ENCODE data around the gene SPNS2. TPM values are rescaled to one million over a fixed set of nuclear protein-coding genes. Genes with fewer than 3 reads are reported as not detected.

SPNS2 gene
- total and polyA plus RNA-seq, 10 of the 15 experiments (the other 5 are each of a cell fraction or from before 2014, with no cell fraction given), result 0.04 to 1.1 (median 0.23) TPM; not detected in 2

DNA sequence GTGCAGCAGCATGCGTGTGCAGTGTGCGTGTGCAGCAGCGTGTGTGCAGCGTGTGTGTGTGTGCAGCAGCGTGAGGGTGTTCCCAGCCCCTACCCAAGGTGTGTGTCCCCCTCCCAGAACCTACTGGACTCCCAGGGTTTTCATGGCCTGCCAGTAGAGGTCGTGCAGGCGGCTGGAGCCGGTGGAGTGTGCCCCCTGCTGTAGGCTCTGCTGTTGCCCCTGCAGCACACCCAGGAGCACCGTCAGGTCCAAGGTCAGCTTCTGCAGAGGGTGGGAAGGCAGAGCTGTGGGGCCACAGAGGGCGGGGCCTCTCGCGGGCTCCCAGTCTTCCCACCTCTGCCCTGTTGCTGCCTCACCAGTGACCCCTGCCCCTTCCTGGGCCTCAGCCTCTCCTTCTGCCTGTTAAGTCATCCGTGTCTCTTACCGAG is 41.6 kb downstream of the SPNS2 start:
- 68% methylated on average over 14 of the region's 14 CpGs for WGBS (ENCODE audit: insufficient coverage, insufficient replicate concordance, low lambda C conversion rate, missing lambda C conversion rate)
- DNase-seq (ENCODE audit: low read depth, low spot score) (no peak), FAIRE-seq (no peak), ATAC-seq (no peak)
- H3K9ac ChIP-seq (ENCODE audit: control insufficient read depth, insufficient read depth, low read length), result no peak overlapping the region
- POLR2A ChIA-PET, result no interaction called here
- TF ChIP-seq SMARCA5 (IDR thresholded peaks at IDR 0.05), result no peak
- TF ChIP-seq, protein P1, sequence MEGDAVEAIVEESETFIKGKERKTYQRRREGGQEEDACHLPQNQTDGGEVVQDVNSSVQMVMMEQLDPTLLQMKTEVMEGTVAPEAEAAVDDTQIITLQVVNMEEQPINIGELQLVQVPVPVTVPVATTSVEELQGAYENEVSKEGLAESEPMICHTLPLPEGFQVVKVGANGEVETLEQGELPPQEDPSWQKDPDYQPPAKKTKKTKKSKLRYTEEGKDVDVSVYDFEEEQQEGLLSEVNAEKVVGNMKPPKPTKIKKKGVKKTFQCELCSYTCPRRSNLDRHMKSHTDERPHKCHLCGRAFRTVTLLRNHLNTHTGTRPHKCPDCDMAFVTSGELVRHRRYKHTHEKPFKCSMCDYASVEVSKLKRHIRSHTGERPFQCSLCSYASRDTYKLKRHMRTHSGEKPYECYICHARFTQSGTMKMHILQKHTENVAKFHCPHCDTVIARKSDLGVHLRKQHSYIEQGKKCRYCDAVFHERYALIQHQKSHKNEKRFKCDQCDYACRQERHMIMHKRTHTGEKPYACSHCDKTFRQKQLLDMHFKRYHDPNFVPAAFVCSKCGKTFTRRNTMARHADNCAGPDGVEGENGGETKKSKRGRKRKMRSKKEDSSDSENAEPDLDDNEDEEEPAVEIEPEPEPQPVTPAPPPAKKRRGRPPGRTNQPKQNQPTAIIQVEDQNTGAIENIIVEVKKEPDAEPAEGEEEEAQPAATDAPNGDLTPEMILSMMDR (IDR thresholded peaks at IDR 0.05 in 2 of 3, conservative IDR thresholded peaks at IDR 0.05 in 1 of 3; ENCODE audit: control insufficient read depth in 2 of 3, extremely low read depth in 1 of 3, insufficient read depth in 1 of 3, low read depth in 3 of 3, low read length in 3 of 3), result peak in 2 of 3 experiments; percentile 14 to 15; a peak in 1 of 6 replicates
- TF ChIP-seq POLR2AphosphoS2 (IDR thresholded peaks at IDR 0.05; ENCODE audit: low read depth, low read length), result no peak
- no peak for TF ChIP-seq MTA2 (IDR thresholded peaks at IDR 0.05; ENCODE audit: low read depth)
- TF ChIP-seq, protein P2, sequence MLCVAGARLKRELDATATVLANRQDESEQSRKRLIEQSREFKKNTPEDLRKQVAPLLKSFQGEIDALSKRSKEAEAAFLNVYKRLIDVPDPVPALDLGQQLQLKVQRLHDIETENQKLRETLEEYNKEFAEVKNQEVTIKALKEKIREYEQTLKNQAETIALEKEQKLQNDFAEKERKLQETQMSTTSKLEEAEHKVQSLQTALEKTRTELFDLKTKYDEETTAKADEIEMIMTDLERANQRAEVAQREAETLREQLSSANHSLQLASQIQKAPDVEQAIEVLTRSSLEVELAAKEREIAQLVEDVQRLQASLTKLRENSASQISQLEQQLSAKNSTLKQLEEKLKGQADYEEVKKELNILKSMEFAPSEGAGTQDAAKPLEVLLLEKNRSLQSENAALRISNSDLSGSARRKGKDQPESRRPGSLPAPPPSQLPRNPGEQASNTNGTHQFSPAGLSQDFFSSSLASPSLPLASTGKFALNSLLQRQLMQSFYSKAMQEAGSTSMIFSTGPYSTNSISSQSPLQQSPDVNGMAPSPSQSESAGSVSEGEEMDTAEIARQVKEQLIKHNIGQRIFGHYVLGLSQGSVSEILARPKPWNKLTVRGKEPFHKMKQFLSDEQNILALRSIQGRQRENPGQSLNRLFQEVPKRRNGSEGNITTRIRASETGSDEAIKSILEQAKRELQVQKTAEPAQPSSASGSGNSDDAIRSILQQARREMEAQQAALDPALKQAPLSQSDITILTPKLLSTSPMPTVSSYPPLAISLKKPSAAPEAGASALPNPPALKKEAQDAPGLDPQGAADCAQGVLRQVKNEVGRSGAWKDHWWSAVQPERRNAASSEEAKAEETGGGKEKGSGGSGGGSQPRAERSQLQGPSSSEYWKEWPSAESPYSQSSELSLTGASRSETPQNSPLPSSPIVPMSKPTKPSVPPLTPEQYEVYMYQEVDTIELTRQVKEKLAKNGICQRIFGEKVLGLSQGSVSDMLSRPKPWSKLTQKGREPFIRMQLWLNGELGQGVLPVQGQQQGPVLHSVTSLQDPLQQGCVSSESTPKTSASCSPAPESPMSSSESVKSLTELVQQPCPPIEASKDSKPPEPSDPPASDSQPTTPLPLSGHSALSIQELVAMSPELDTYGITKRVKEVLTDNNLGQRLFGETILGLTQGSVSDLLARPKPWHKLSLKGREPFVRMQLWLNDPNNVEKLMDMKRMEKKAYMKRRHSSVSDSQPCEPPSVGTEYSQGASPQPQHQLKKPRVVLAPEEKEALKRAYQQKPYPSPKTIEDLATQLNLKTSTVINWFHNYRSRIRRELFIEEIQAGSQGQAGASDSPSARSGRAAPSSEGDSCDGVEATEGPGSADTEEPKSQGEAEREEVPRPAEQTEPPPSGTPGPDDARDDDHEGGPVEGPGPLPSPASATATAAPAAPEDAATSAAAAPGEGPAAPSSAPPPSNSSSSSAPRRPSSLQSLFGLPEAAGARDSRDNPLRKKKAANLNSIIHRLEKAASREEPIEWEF (IDR thresholded peaks at IDR 0.05; ENCODE audit: insufficient replicate concordance, low read depth, low read length), result no peak
- TF ChIP-seq ZNF207 (IDR thresholded peaks at IDR 0.05; ENCODE audit: borderline replicate concordance), result no peak
- peak; percentile 46 for TF ChIP-seq POLR2A (IDR thresholded peaks at IDR 0.05; ENCODE audit: low read depth, low read length)
- no peaks in the 10 kb centered on the region for H3K4me1 ChIP-seq (ENCODE audit: control insufficient read depth, insufficient read depth, low read length)
- no peak overlapping the region for H3K4me2 ChIP-seq (ENCODE audit: control insufficient read depth, insufficient read depth)
- H4K20me1 ChIP-seq (ENCODE audit: control insufficient read depth, insufficient read depth), result no peaks in the 10 kb centered on the region
- no peaks in the 10 kb centered on the region for H3K27me3 ChIP-seq (replicated peaks in 1 of 2; ENCODE audit: control insufficient read depth in 2 of 2, insufficient read depth in 2 of 2, low read length in 1 of 2)
- no peak overlapping the region for H3K4me3 ChIP-seq
- no peaks in the 10 kb centered on the region for H3K79me2 ChIP-seq (ENCODE audit: control insufficient read depth, insufficient read depth, low read length)
- SMC1A ChIA-PET (ENCODE audit: uncharacterized antibody, unreplicated experiment), result no interaction called here
- RAD21 ChIA-PET (ENCODE audit: unreplicated experiment), result no interaction called here
- intact Hi-C loops (cut with micrococcal nuclease; ENCODE audit: unreplicated experiment), result no loop called here
- CTCF ChIA-PET, result no interaction called here
- no peak overlapping the region for H3K27ac ChIP-seq (ENCODE audit: control insufficient read depth, insufficient read depth)
- H3K9me3 ChIP-seq (replicated peaks; ENCODE audit: control insufficient read depth, insufficient read depth, low read length), result no peaks in the 10 kb centered on the region
- in situ Hi-C loops (cut with MboI), result no loop called here
- peaks cover 0 to 45% of the 10 kb centered on the region in 2 experiments; a peak in 3 of 4 replicates for H3K36me3 ChIP-seq (ENCODE audit: control insufficient read depth in 2 of 2, insufficient read depth in 2 of 2, low read length in 1 of 2)
- BruUV-seq (replicated peaks), result no TSS peak
- H2AFZ ChIP-seq (ENCODE audit: control insufficient read depth, low read depth, low read length), result no peak overlapping the region
